ENCODE results near the gene LRRC4C. TPM values are rescaled to one million over a fixed set of nuclear protein-coding genes. Genes with fewer than 3 reads are reported as not detected.

LRRC4C gene
- total and polyA plus RNA-seq, 4 donors, result 0.33 to 5.3 (median 0.43) TPM

- no peak overlapping the region for H3K27ac ChIP-seq (ENCODE audit: low read depth in 1 of 2, low read length in 1 of 2)
- H3K27me3 ChIP-seq (ENCODE audit: control insufficient read depth in 3 of 3, insufficient read depth in 3 of 3, low read length in 2 of 3), result no peaks in the 10 kb centered on the region
- no peak overlapping the region for H3K4me3 ChIP-seq
- no peak for DNase-seq
- no peaks in the 10 kb centered on the region for H3K9me3 ChIP-seq (ENCODE audit: control insufficient read depth in 4 of 4, insufficient read depth in 3 of 4, low read length in 3 of 4)
- ATAC-seq (ENCODE audit: insufficient read depth, low FRiP score), result no peak
- no peaks in the 10 kb centered on the region for H3K4me1 ChIP-seq (ENCODE audit: control insufficient read depth in 5 of 5, insufficient read depth in 5 of 5, low read length in 5 of 5)
- 78 to 90% methylated on average over 1 of the region's 1 CpG for WGBS, 2 donors
- no peak for TF ChIP-seq CTCF (IDR thresholded peaks at IDR 0.05; ENCODE audit: control extremely low read depth, extremely low read depth)
- no peaks in the 10 kb centered on the region for H3K36me3 ChIP-seq (ENCODE audit: control insufficient read depth in 4 of 4, insufficient read depth in 4 of 4, low read length in 4 of 4)
- H3K9ac ChIP-seq (ENCODE audit: insufficient read depth in 1 of 2, low read length in 2 of 2), result no peak overlapping the region
Observed at GRCh38 chr11:40321537-40321936, 1137.9 kb downstream of the LRRC4C start.

GRCh38 chr11:40316171-40316570 lies 1143.3 kb downstream of the LRRC4C start:
- Histone ChIP-seq H3K9me3 (ENCODE audit: control insufficient read depth in 4 of 4, insufficient read depth in 3 of 4, low read length in 3 of 4) (no peaks in the 10 kb centered on the region), H3K4me3 (no peak overlapping the region), H3K27ac (ENCODE audit: low read depth in 1 of 2, low read length in 1 of 2) (no peak overlapping the region), H3K27me3 (ENCODE audit: control insufficient read depth in 3 of 3, insufficient read depth in 3 of 3, low read length in 2 of 3) (no peaks in the 10 kb centered on the region), H3K4me1 (ENCODE audit: control insufficient read depth in 5 of 5, insufficient read depth in 5 of 5, low read length in 5 of 5) (no peaks in the 10 kb centered on the region), H3K36me3 (ENCODE audit: control insufficient read depth in 4 of 4, insufficient read depth in 4 of 4, low read length in 4 of 4) (no peaks in the 10 kb centered on the region), H3K9ac (ENCODE audit: insufficient read depth in 1 of 2, low read length in 2 of 2) (no peak overlapping the region)
- no peak for DNase-seq
- no peak for TF ChIP-seq CTCF (IDR thresholded peaks at IDR 0.05; ENCODE audit: control extremely low read depth, extremely low read depth)
- ATAC-seq (ENCODE audit: insufficient read depth, low FRiP score), result no peak

- H3K4me1 ChIP-seq (ENCODE audit: control insufficient read depth in 5 of 5, insufficient read depth in 5 of 5, low read length in 5 of 5), result no peaks in the 10 kb centered on the region
- no peak overlapping the region for H3K9ac ChIP-seq (ENCODE audit: insufficient read depth in 1 of 2, low read length in 2 of 2)
- H3K27me3 ChIP-seq (ENCODE audit: control insufficient read depth in 3 of 3, insufficient read depth in 3 of 3, low read length in 2 of 3), result no peaks in the 10 kb centered on the region
- H3K9me3 ChIP-seq (ENCODE audit: control insufficient read depth in 4 of 4, insufficient read depth in 3 of 4, low read length in 3 of 4), result no peaks in the 10 kb centered on the region
- DNase-seq (no peak), ATAC-seq (ENCODE audit: insufficient read depth, low FRiP score) (no peak)
- TF ChIP-seq CTCF (IDR thresholded peaks at IDR 0.05; ENCODE audit: control extremely low read depth, extremely low read depth), result no peak
- H3K4me3 ChIP-seq, result no peak overlapping the region
- no peaks in the 10 kb centered on the region for H3K36me3 ChIP-seq (ENCODE audit: control insufficient read depth in 4 of 4, insufficient read depth in 4 of 4, low read length in 4 of 4)
- WGBS, 2 donors, result 83 to 87% methylated on average over 1 of the region's 1 CpG
- H3K27ac ChIP-seq (ENCODE audit: low read depth in 1 of 2, low read length in 1 of 2), result no peak overlapping the region
Observed at GRCh38 chr11:40315122-40315521, 1144.3 kb downstream of the LRRC4C start.

GRCh38 chr11:40314327-40314726 lies 1145.1 kb downstream of the LRRC4C start:
- Histone ChIP-seq H3K27me3 (ENCODE audit: control insufficient read depth in 3 of 3, insufficient read depth in 3 of 3, low read length in 2 of 3) (no peaks in the 10 kb centered on the region), H3K4me3 (no peak overlapping the region), H3K27ac (ENCODE audit: low read depth in 1 of 2, low read length in 1 of 2) (no peak overlapping the region), H3K4me1 (ENCODE audit: control insufficient read depth in 5 of 5, insufficient read depth in 5 of 5, low read length in 5 of 5) (no peaks in the 10 kb centered on the region), H3K9ac (ENCODE audit: insufficient read depth in 1 of 2, low read length in 2 of 2) (no peak overlapping the region), H3K9me3 (ENCODE audit: control insufficient read depth in 4 of 4, insufficient read depth in 3 of 4, low read length in 3 of 4) (no peaks in the 10 kb centered on the region), H3K36me3 (ENCODE audit: control insufficient read depth in 4 of 4, insufficient read depth in 4 of 4, low read length in 4 of 4) (no peaks in the 10 kb centered on the region)
- ATAC-seq (ENCODE audit: insufficient read depth, low FRiP score) (no peak), DNase-seq (peak in 1 of 3 donors; percentile 34)
- no peak for TF ChIP-seq CTCF (IDR thresholded peaks at IDR 0.05; ENCODE audit: control extremely low read depth, extremely low read depth)
- 28 to 39% methylated on average over 2 of the region's 2 CpGs for WGBS, 2 donors

All from lung (tissue), 12 donors.